HCT116 (cell line): ENCODE data around the gene SLC25A48.

Experiments used
- CEBPB ChIP-seq: IDR thresholded peaks from 2 replicates; pipeline ENCODE4 v1.6.1; 2012; ENCODE audit warnings: low read depth
- CTCF ChIP-seq, 3 experiments: fragments of 200-600 bp in 1 of 3; sonication (generic) in 1 of 3; IDR thresholded peaks in 2 of 3; conservative IDR thresholded peaks in 1 of 3; 2 replicates each; pipeline ENCODE4 v1.5.1; 2012 to 2017; ENCODE audit warnings: low read depth in 2 of 3, low read length in 2 of 3, antibody characterized with exemption in 1 of 3, borderline replicate concordance in 1 of 3, control low read depth in 1 of 3, mild to moderate bottlenecking in 1 of 3, mixed read lengths in 1 of 3, mixed run types in 1 of 3, moderate library complexity in 1 of 3; ENCODE audit not compliant: insufficient read depth in 1 of 3
- EGR1 ChIP-seq: IDR thresholded peaks from 2 replicates; pipeline ENCODE4 v1.6.1; 2012; ENCODE audit warnings: low read depth
- EZH2 ChIP-seq: fragments of 200-600 bp; sonication (generic); IDR thresholded peaks from 2 replicates; pipeline ENCODE4 v1.6.1; 2017; ENCODE audit warnings: antibody characterized with exemption, mixed run types
- JUND ChIP-seq: IDR thresholded peaks from 2 replicates; pipeline ENCODE4 v1.6.1; 2012
- MAX ChIP-seq: IDR thresholded peaks from 2 replicates; pipeline ENCODE4 v1.6.1; 2012
- POLR2A ChIP-seq: IDR thresholded peaks from 2 replicates; pipeline ENCODE4 v1.7.0; 2011; ENCODE audit warnings: borderline replicate concordance; ENCODE audit not compliant: insufficient read depth, insufficient read length; ENCODE audit errors: extremely low read depth
- POLR2AphosphoS5 ChIP-seq: IDR thresholded peaks from 2 replicates; pipeline ENCODE4 v1.6.1; 2011; ENCODE audit warnings: mild to moderate bottlenecking, low read depth, low read length, moderate library complexity
- RAD21 ChIP-seq: IDR thresholded peaks from 2 replicates; pipeline ENCODE4 v1.6.1; 2012; ENCODE audit warnings: low read depth, mild to moderate bottlenecking
- REST ChIP-seq: IDR thresholded peaks from 2 replicates; pipeline ENCODE4 v1.6.1; 2012; ENCODE audit warnings: low read depth
- SIN3A ChIP-seq: IDR thresholded peaks from 2 replicates; pipeline ENCODE4 v1.6.1; 2012; ENCODE audit warnings: low read depth
- TCF7L2 ChIP-seq: IDR thresholded peaks from 2 replicates; pipeline ENCODE4 v1.7.0; 2011; ENCODE audit warnings: borderline replicate concordance, inconsistent platforms; ENCODE audit not compliant: insufficient read depth, insufficient read length; ENCODE audit errors: extremely low read depth
- YY1 ChIP-seq: IDR thresholded peaks from 2 replicates; pipeline ENCODE4 v1.6.1; 2011; ENCODE audit warnings: low read length, low read depth, moderate library complexity, mild to moderate bottlenecking; ENCODE audit not compliant: insufficient replicate concordance; ENCODE audit errors: extremely low read depth
- ZFX ChIP-seq: fragments of 450-650 bp; IDR thresholded peaks from 2 replicates; pipeline ENCODE4 v1.6.1; 2017

- TF ChIP-seq CTCF (IDR thresholded peaks at IDR 0.05 in 2 of 3, conservative IDR thresholded peaks at IDR 0.05 in 1 of 3; ENCODE audit: borderline replicate concordance in 1 of 3, insufficient read depth in 1 of 3, low read depth in 2 of 3, low read length in 2 of 3) (no peak), JUND (no peak), POLR2A (no peak), MAX (no peak), RAD21 (no peak), YY1 (no peak), ZFX (no peak), CEBPB (no peak), EZH2 (no peak), REST (no peak), EGR1 (no peak), SIN3A (no peak), POLR2AphosphoS5 (no peak), TCF7L2 (no peak)
Observed at GRCh38 chr5:135862086-135862485, 27.6 kb downstream of the SLC25A48 start.
